Right lobe of liver (tissue), 4 donors: ENCODE results near the gene SEC22B.
"Not testable (repeated sequence)": the region's sequence is repeated elsewhere in the genome, so short reads cannot be mapped to it uniquely, and the experiment has no call there.

Experiments used
- POLR2A ChIP-seq: fragments of 450-650 bp; IDR thresholded peaks from one replicate; pipeline ENCODE4 v1.6.1; 2017; ENCODE audit warnings: antibody characterized with exemption, mild to moderate bottlenecking
- TF ChIP-seq, protein P1 (sequence below), 4 donors: fragments of 200-600 bp in 3 of 4; fragments of 450-650 bp in 1 of 4; IDR thresholded peaks; one replicate each; pipeline versions ENCODE4 v1.5.1 to v1.8.0; 2016 to 2022; ENCODE audit warnings: antibody characterized with exemption in 4 of 4, mild to moderate bottlenecking in 2 of 4
- donor health status: DM: no; HTN: no; CAD: no.
- donor health status: DM: no; HTN: no; CAD: no.
- donor health status: DM: no; HTN: yes; CAD: no.

- TF ChIP-seq, protein P1, sequence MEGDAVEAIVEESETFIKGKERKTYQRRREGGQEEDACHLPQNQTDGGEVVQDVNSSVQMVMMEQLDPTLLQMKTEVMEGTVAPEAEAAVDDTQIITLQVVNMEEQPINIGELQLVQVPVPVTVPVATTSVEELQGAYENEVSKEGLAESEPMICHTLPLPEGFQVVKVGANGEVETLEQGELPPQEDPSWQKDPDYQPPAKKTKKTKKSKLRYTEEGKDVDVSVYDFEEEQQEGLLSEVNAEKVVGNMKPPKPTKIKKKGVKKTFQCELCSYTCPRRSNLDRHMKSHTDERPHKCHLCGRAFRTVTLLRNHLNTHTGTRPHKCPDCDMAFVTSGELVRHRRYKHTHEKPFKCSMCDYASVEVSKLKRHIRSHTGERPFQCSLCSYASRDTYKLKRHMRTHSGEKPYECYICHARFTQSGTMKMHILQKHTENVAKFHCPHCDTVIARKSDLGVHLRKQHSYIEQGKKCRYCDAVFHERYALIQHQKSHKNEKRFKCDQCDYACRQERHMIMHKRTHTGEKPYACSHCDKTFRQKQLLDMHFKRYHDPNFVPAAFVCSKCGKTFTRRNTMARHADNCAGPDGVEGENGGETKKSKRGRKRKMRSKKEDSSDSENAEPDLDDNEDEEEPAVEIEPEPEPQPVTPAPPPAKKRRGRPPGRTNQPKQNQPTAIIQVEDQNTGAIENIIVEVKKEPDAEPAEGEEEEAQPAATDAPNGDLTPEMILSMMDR (IDR thresholded peaks at IDR 0.05): not testable (repeated sequence)
- TF ChIP-seq POLR2A: not testable (repeated sequence)
These were observed 67.1 kb downstream of the SEC22B start for GRCh38 chr1:120109180-120109579.
